Frontal cortex (tissue), 4 donors: ENCODE results near the gene CFB. TPM values are rescaled to one million over a fixed set of nuclear protein-coding genes. Genes with fewer than 3 reads are reported as not detected.
"Not testable (repeated sequence)": the region's sequence is repeated elsewhere in the genome, so short reads cannot be mapped to it uniquely, and the experiment has no call there.

Experiments used
- DNase-seq, 2 donors: peaks; one replicate each; pipeline ENCODE4 v3.0.0; 2012; ENCODE audit warnings: low spot score in 2 of 2
- FAIRE-seq: peaks from 2 replicates; lab custom pipeline; 2012; peaks lifted over from hg19 to GRCh38; lab: Jason Lieb, UNC
- total RNA-seq: library from RNA; depleted of rRNA; stranded (reverse); fragments of >200 nt; gene quantifications from one replicate; pipeline ENCODE4 v1.2.3, GENCODE V29; 2014
- donor health status: control.
- donor health status: control.
- donor health status: control.

The CFB gene
- total RNA-seq, 1 donor from 2014 or later: 0.82 TPM

GRCh38 chr6:31909298-31909697, 36.6 kb upstream of the CFB start:
- FAIRE-seq, DNase-seq: not testable (repeated sequence)

- no peak for DNase-seq
- FAIRE-seq: no peak
Measured at GRCh38 chr6:31911826-31912585, 33.9 kb upstream of the CFB start.

- DNase-seq (no peak), FAIRE-seq (no peak)
Measured at GRCh38 chr6:31915351-31915750, 30.5 kb upstream of the CFB start.

GRCh38 chr6:31915756-31916155, 30.1 kb upstream of the CFB start:
- DNase-seq (no peak), FAIRE-seq (no peak)

- no peak for FAIRE-seq
Measured at GRCh38 chr6:31918069-31918720, 27.7 kb upstream of the CFB start.

GRCh38 chr6:31919624-31920303, 26.1 kb upstream of the CFB start:
- no peak for FAIRE-seq

More at GRCh38 chr6:31918069-31918720, 27.7 kb upstream of the CFB start:
- DNase-seq: no peak

GRCh38 chr6:31920811-31921210, 25.1 kb upstream of the CFB start:
- FAIRE-seq: no peak

More at GRCh38 chr6:31919624-31920303, 26.1 kb upstream of the CFB start:
- no peak for DNase-seq

GRCh38 chr6:31922942-31923341, 23.0 kb upstream of the CFB start:
- FAIRE-seq: no peak
- no peak for DNase-seq

More at GRCh38 chr6:31920811-31921210, 25.1 kb upstream of the CFB start:
- DNase-seq: no peak

GRCh38 chr6:31927242-31927862, 18.5 kb upstream of the CFB start, which contains the start of gene C2:
Gene C2 (plus strand): TSS chr6:31927717. CDS start chr6:31927753, 36 bp downstream.
- DNase-seq (no peak), FAIRE-seq (no peak)

- no peak for DNase-seq
- FAIRE-seq: no peak
Measured at GRCh38 chr6:31927863-31928671, 17.8 kb upstream of the CFB start.

GRCh38 chr6:31928672-31928939, 17.3 kb upstream of the CFB start:
- DNase-seq: no peak
- FAIRE-seq: no peak

- FAIRE-seq (no peak), DNase-seq (no peak)
Measured at GRCh38 chr6:31930962-31931361, 14.9 kb upstream of the CFB start.

- FAIRE-seq, DNase-seq: not testable (repeated sequence)
Measured at GRCh38 chr6:31932137-31932536, 13.8 kb upstream of the CFB start.

- no peak for FAIRE-seq
- no peak for DNase-seq
Measured at GRCh38 chr6:31933537-31933936, 12.4 kb upstream of the CFB start.

- no peak for FAIRE-seq
- no peak for DNase-seq
Measured at GRCh38 chr6:31935021-31935420, 10.9 kb upstream of the CFB start.

- FAIRE-seq (no peak), DNase-seq (no peak)
Measured at GRCh38 chr6:31935823-31936222, 10.1 kb upstream of the CFB start.

- FAIRE-seq (no peak), DNase-seq (no peak)
Measured at GRCh38 chr6:31940256-31940664, 5.6 kb upstream of the CFB start.

- DNase-seq: no peak
- FAIRE-seq: no peak
Measured at GRCh38 chr6:31943742-31944141, 2.2 kb upstream of the CFB start.

- DNase-seq (no peak), FAIRE-seq (no peak)
Measured at GRCh38 chr6:31945154-31945506, 765 bp upstream of the CFB start.

GRCh38 chr6:31946370-31946885, 533 bp downstream of the CFB start:
- DNase-seq (no peak), FAIRE-seq (no peak)
